Rectal smooth muscle tissue (tissue), 1 donor: ENCODE data around the gene YTHDF1.
"Not testable (repeated sequence)": the region's sequence is repeated elsewhere in the genome, so short reads cannot be mapped to it uniquely, and the experiment has no call there.

Experiments
- H3K27ac ChIP-seq: one replicate; pipeline ENCODE4 v1.7.0; 2013; ENCODE audit warnings: low read depth, low read length, inconsistent platforms
- H3K27me3 ChIP-seq: one replicate; pipeline ENCODE4 v1.7.0; 2013; ENCODE audit warnings: low read length; ENCODE audit not compliant: control insufficient read depth, insufficient read depth
- H3K36me3 ChIP-seq: one replicate; pipeline ENCODE4 v1.7.0; 2013; ENCODE audit warnings: low read length; ENCODE audit not compliant: control insufficient read depth, insufficient read depth
- H3K4me1 ChIP-seq: one replicate; pipeline ENCODE4 v1.7.0; 2013; ENCODE audit warnings: low read length; ENCODE audit not compliant: control insufficient read depth, insufficient read depth
- H3K4me3 ChIP-seq: one replicate; pipeline ENCODE4 v1.7.0; 2013; ENCODE audit warnings: low read length
- H3K9ac ChIP-seq: one replicate; pipeline ENCODE4 v1.7.0; 2013; ENCODE audit warnings: low read length

Gene YTHDF1

DNA sequence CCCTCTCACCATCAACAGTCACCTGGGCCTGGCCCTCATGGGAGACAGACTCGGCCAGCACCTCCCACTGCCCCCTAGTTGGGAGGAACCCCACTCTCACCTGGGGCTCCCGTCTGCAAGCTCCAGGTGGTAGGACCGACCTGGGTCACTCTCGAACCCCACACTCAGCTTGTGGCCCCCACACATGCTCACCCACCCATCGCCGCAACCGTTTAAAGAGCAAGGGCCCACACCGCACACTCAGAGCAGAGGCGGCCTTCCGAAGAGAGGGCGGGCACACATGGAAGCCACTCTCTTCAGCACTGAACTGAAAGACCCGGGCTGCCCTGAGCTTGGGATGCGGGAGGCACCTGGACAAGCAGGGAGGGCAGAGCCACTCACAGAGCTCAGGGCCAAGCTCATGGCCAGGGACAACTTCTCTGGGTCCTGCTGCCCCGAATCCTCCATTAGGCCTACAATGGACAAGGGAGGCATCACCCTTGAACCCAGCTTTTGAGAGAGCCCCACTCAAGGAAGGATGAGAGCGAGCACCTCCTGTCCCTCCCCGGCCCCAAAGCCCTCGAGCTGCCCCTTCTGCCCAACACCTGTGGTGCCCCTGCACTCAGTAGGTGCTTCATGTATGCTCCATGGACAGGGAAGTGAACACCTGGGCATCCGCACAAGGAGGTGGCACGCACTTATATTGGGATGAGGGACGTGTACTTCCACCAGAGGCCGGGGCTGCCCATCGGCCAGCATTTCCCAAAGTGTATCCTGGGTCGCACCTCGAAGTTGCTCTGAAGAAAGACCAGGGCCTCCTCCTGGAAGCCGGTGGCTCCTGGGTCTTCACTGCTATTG, 50.4 kb downstream of the YTHDF1 start:
- Histone ChIP-seq H3K36me3 (no peaks in the 10 kb centered on the region), H3K4me1 (no peaks in the 10 kb centered on the region), H3K4me3 (no peak overlapping the region), H3K9ac (no peak overlapping the region), H3K27ac (no peak overlapping the region), H3K27me3 (peaks cover 3% of the 10 kb centered on the region)

- H3K27ac ChIP-seq, result no peak overlapping the region
- no peaks in the 10 kb centered on the region for H3K4me1 ChIP-seq
- H3K9ac ChIP-seq, result no peak overlapping the region
- H3K27me3 ChIP-seq, result peaks cover 3% of the 10 kb centered on the region
- H3K36me3 ChIP-seq, result no peaks in the 10 kb centered on the region
- no peak overlapping the region for H3K4me3 ChIP-seq
These were observed 51.2 kb downstream of the YTHDF1 start for GRCh38 chr20:63164484-63165355.

DNA sequence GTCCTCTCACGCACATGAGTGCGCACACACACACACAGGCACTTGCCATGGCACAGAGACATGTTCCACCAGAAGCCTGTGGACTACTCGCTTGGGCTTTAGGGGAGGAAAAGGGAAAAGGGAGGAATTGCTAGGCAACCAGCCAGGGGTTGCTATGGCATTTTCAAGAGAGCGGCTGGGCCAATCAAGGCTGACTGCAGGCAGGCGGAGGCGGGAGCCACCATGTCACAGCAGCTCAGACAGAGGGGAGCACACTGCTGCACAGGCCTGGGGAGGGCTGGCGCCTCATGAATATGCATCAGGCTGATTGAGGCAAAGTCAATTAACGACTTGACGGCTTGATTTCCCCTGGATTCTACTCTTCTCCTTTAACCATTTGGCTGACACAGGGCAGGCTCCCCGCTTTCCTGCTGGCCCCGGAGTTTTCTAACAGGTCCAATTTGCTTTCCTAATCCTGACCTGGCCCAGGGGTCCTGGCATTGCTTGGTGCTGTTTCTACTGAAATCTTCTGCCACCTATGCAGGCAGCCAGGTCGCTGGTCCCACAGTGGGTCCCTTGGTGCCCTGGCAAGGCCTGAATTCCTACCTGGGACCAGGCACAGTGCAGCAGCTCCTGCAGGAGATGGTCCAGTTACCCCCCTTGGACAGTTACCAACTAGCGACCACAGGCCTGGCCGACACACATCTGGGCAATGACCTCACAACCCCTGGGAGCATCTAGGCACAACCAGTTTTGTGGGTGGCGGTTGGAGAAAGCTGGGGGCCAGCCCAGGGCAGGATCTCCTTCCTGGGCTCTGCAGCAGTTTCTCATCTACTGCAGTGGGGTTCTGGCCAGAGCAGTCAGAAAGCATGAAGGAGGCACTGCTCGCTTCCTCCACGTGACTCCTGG, 52.1 kb downstream of the YTHDF1 start:
- Histone ChIP-seq H3K36me3 (no peaks in the 10 kb centered on the region), H3K27me3 (peaks cover 6% of the 10 kb centered on the region), H3K4me3 (no peak overlapping the region), H3K9ac (no peak overlapping the region), H3K27ac (no peak overlapping the region), H3K4me1 (no peaks in the 10 kb centered on the region)

DNA sequence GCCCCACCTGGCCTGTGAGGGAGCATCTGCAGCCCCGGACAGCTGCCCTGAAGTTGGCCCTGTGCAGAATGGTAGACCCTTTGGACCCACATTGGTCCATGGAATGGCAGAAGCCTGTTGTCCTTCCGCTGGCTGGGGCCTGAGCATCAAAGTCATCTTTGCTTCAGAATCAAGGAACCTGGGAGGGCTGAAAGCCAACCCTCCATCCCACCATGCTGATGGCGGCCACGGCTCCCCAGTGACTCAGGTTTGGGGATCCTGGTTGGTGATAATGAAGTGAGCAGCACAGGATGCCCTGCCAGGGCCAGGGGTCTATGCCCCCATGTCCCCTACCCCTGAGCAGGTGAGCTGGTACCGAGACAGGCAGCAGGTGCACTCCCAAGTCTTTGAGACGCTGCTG, 52.8 kb downstream of the YTHDF1 start:
- Histone ChIP-seq H3K36me3 (no peaks in the 10 kb centered on the region), H3K27ac (no peak overlapping the region), H3K27me3 (peaks cover 6% of the 10 kb centered on the region), H3K9ac (no peak overlapping the region), H3K4me3 (no peak overlapping the region), H3K4me1 (no peaks in the 10 kb centered on the region)

GRCh38 chr20:63162206-63162795, 53.6 kb downstream of the YTHDF1 start:
- H3K4me3 ChIP-seq, result no peak overlapping the region
- H3K9ac ChIP-seq, result no peak overlapping the region
- peaks cover 2% of the 10 kb centered on the region for H3K27me3 ChIP-seq
- no peaks in the 10 kb centered on the region for H3K4me1 ChIP-seq
- no peaks in the 10 kb centered on the region for H3K36me3 ChIP-seq
- no peak overlapping the region for H3K27ac ChIP-seq

DNA sequence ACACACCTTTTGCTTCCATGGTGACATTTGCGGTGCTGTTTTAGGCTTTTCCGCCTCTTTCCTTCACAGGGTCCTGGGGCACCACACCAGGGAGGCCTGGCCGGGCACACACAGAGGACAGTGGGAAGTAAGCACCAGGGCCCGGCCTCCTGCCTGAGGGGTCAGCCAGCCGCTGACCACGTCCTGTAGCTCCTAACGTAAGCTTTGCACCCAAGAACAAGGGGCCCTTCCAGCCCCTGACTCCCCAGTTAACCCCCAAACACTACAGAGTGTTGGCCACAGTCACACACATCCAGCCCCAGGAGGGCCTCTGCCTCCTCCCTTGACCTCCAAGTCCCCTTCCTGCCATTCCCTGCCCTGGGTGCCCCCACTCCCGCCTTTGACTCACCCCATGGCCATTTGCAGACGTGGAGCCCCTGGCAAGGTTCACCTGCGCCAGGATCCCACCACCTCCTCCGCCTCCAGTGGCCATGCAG, 54.7 kb downstream of the YTHDF1 start:
- H3K27ac ChIP-seq, result no peak overlapping the region
- no peaks in the 10 kb centered on the region for H3K4me1 ChIP-seq
- H3K4me3 ChIP-seq, result no peak overlapping the region
- H3K36me3 ChIP-seq, result no peaks in the 10 kb centered on the region
- H3K27me3 ChIP-seq, result peaks cover 2% of the 10 kb centered on the region
- H3K9ac ChIP-seq, result no peak overlapping the region

DNA sequence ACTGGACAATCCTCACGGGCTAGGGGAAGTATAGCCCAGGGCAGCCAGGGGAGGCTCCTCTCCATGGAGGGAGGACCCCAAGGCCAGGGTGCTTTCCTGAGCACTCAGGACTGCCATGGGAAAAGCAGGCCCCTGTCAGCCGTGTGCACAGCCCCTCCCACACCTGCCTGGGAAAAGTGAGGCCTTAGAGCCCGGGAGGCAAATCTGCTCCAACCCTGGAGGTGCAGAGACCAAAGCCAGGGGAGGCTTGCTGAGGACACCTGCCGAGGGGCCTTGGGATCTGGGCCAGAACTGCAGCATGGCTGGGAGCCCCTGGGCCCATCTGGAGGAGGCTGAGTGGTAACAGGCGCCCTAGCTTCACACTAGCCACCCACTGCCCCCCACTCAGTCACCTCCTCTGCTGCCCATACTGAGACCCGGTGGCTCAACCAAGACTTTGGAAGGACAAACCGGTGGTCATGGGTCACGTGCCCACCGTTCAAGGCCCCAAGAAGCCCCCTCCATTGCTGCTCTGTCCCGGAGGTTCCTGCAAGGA, 55.2 kb downstream of the YTHDF1 start:
- Histone ChIP-seq H3K27ac (no peak overlapping the region), H3K36me3 (no peaks in the 10 kb centered on the region), H3K4me1 (no peaks in the 10 kb centered on the region), H3K4me3 (no peak overlapping the region), H3K9ac (no peak overlapping the region), H3K27me3 (peaks cover 2% of the 10 kb centered on the region)

GRCh38 chr20:63159826-63160640, 55.9 kb downstream of the YTHDF1 start:
- Histone ChIP-seq H3K4me3 (no peak overlapping the region), H3K27me3 (peaks cover 2% of the 10 kb centered on the region)

DNA sequence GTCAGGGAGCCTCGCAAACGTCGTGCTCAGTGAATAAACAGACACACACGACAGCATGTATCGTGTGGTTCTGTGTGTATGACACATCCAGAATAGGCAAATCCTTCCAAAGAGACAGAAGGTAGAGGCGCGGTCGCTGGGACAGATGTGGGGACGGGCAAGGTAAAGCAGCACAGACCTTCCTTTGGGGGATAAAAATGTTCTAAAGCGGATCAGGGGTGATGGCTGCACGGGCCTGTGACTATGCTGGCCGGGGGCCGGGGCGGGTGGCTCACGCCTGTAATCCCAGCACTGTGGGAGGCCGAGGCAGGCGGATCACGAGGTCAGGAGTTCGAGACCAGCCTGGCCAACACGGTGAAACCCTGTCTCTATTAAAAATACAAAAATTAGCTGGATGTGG, 56.7 kb downstream of the YTHDF1 start:
- not testable (repeated sequence) for H3K4me3 ChIP-seq, H3K27ac ChIP-seq, H3K9ac ChIP-seq, H3K36me3 ChIP-seq, H3K27me3 ChIP-seq, H3K4me1 ChIP-seq

More at GRCh38 chr20:63159826-63160640, 55.9 kb downstream of the YTHDF1 start:
- H3K9ac ChIP-seq, result no peak overlapping the region
- no peak overlapping the region for H3K27ac ChIP-seq
- no peaks in the 10 kb centered on the region for H3K36me3 ChIP-seq
- H3K4me1 ChIP-seq, result no peaks in the 10 kb centered on the region

- H3K27me3 ChIP-seq, result peaks cover 5% of the 10 kb centered on the region
- no peak overlapping the region for H3K4me3 ChIP-seq
- H3K36me3 ChIP-seq, result no peaks in the 10 kb centered on the region
- H3K4me1 ChIP-seq, result no peaks in the 10 kb centered on the region
- no peak overlapping the region for H3K27ac ChIP-seq
- H3K9ac ChIP-seq, result no peak overlapping the region
These were observed 57.1 kb downstream of the YTHDF1 start for GRCh38 chr20:63158845-63159244.

DNA sequence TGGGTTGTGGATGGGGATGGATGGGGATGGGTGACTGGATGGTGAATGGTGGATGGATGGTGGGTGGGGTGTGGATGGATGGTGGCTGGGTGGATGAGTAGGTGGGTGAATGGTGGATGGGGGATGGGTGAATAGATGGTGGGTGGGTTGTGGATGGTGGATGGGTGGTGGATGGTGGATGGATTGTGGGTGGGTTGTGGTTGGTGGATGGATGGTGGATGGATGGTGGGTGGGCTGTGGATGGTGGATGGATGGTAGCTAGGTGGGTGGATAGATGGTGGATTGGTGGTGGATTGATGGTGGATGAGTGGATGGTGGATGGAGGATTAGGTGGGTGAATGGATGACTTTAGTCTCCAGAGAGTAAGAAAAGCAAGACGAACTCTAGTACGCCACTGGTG, 57.6 kb downstream of the YTHDF1 start:
- H3K9ac ChIP-seq, result no peak overlapping the region
- H3K27ac ChIP-seq, result no peak overlapping the region
- H3K4me3 ChIP-seq, result no peak overlapping the region
- no peaks in the 10 kb centered on the region for H3K4me1 ChIP-seq
- H3K27me3 ChIP-seq, result peaks cover 5% of the 10 kb centered on the region
- no peaks in the 10 kb centered on the region for H3K36me3 ChIP-seq
